ENCODE data around the gene NRXN3. TPM values are rescaled to one million over a fixed set of nuclear protein-coding genes. Genes with fewer than 3 reads are reported as not detected.

NRXN3 gene
- total RNA-seq, 1 experiment from 2014 or later: 1.1 TPM

DNA sequence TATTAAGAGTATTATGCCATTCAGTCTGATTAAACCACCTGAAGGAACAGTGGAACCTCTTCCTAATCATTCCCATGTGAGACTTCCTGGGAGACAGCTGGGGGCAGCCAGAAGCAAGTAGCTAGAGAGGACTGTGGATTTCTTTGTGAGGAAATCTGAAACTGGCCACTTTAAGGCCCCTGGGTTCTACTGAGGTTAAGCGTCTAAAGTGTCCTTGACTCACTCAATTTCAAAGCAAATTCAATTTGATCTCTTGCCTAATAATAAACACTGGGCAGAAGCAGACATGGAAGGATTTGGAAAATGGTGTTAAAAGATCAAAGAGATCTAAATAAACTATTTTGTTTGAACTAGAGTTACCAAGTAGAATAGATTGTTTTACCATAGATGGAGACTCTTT, 909.9 kb downstream of the NRXN3 start:
- no TSS peak for BruUV-seq (replicated peaks)
- no peaks in the 10 kb centered on the region for H3K27me3 ChIP-seq (ENCODE audit: low read length)
- no peak overlapping the region for H2AFZ ChIP-seq (ENCODE audit: low read length)
- ChIA-PET POLR2A (ENCODE audit: unreplicated experiment) (no interaction called here), CTCF (no interaction called here)
- H3F3A ChIP-seq (ENCODE audit: low read length, unreplicated experiment): no peaks in the 10 kb centered on the region
- no peaks in the 10 kb centered on the region for H4K20me1 ChIP-seq (ENCODE audit: low read length)
- no peaks in the 10 kb centered on the region for H3K4me1 ChIP-seq (ENCODE audit: insufficient read depth, low read length)
- DNase-seq (no peak), ATAC-seq (no peak)
- no peak overlapping the region for H3K4me2 ChIP-seq (ENCODE audit: low read length)
- no peaks in the 10 kb centered on the region for H3K36me3 ChIP-seq (ENCODE audit: low read depth, low read length)
- H3K79me2 ChIP-seq (ENCODE audit: low read length): no peaks in the 10 kb centered on the region
- TF ChIP-seq EZH2 (IDR thresholded peaks at IDR 0.05; ENCODE audit: low read length, unreplicated experiment) (no peak), EZH2phosphoT487 (IDR thresholded peaks at IDR 0.05; ENCODE audit: borderline replicate concordance, low read length) (no peak), CTCF (conservative IDR thresholded peaks at IDR 0.05; ENCODE audit: low read depth, low read length) (no peak)
- H3K9me3 ChIP-seq (ENCODE audit: low read length): no peaks in the 10 kb centered on the region
- intact Hi-C loops (cut with micrococcal nuclease): no loop called here
- no peaks in the 10 kb centered on the region for H3K9me2 ChIP-seq (replicated peaks; ENCODE audit: low read length)
- H3K4me3 ChIP-seq (ENCODE audit: low read length): no peak overlapping the region
- H3K27ac ChIP-seq (ENCODE audit: low read length): no peak overlapping the region
- H3K9ac ChIP-seq (ENCODE audit: low read length): no peak overlapping the region

DNA sequence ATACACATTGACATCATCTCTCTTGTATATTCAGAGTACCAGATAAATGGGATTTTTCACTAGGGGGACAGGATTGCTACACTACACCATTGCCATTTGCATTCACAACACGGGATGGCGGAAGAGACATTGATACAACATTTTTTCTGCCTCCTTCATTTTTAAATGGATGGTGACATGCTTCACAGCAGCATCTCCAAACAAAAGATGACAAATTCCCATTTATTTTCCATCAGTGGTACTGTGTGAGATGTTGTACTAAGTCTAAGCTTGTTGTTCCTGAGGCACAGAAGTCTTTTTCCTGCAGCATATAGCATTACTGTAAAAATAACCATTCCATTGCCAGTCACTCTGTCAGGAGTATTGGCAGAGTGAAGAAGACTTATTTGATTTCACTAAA, 912.7 kb downstream of the NRXN3 start:
- ATAC-seq: no peak
- Histone ChIP-seq H4K20me1 (ENCODE audit: low read length) (no peaks in the 10 kb centered on the region), H2AFZ (ENCODE audit: low read length) (no peak overlapping the region), H3K4me3 (ENCODE audit: low read length) (no peak overlapping the region), H3K4me1 (ENCODE audit: insufficient read depth, low read length) (no peaks in the 10 kb centered on the region), H3K9me3 (ENCODE audit: low read length) (no peaks in the 10 kb centered on the region), H3K9ac (ENCODE audit: low read length) (no peak overlapping the region), H3K36me3 (ENCODE audit: low read depth, low read length) (no peaks in the 10 kb centered on the region), H3F3A (ENCODE audit: low read length, unreplicated experiment) (no peaks in the 10 kb centered on the region), H3K4me2 (ENCODE audit: low read length) (no peak overlapping the region), H3K79me2 (ENCODE audit: low read length) (no peaks in the 10 kb centered on the region), H3K9me2 (replicated peaks; ENCODE audit: low read length) (no peaks in the 10 kb centered on the region), H3K27ac (ENCODE audit: low read length) (no peak overlapping the region), H3K27me3 (ENCODE audit: low read length) (no peaks in the 10 kb centered on the region)
- intact Hi-C loops (cut with micrococcal nuclease): no loop called here
- ChIA-PET POLR2A (ENCODE audit: unreplicated experiment) (no interaction called here), CTCF (no interaction called here)
- BruUV-seq (replicated peaks): no TSS peak
- DNase-seq: no peak
- no peak for TF ChIP-seq EZH2phosphoT487 (IDR thresholded peaks at IDR 0.05; ENCODE audit: borderline replicate concordance, low read length)
- TF ChIP-seq EZH2 (IDR thresholded peaks at IDR 0.05; ENCODE audit: low read length, unreplicated experiment): no peak
- TF ChIP-seq CTCF (conservative IDR thresholded peaks at IDR 0.05; ENCODE audit: low read depth, low read length): no peak

GRCh38 chr14:79083356-79083755, 913.2 kb downstream of the NRXN3 start:
- POLR2A ChIA-PET (ENCODE audit: unreplicated experiment): no interaction called here
- Histone ChIP-seq H3K4me1 (ENCODE audit: insufficient read depth, low read length) (no peaks in the 10 kb centered on the region), H3K27me3 (ENCODE audit: low read length) (no peaks in the 10 kb centered on the region), H3K9ac (ENCODE audit: low read length) (no peak overlapping the region), H3K9me3 (ENCODE audit: low read length) (no peaks in the 10 kb centered on the region), H3K79me2 (ENCODE audit: low read length) (no peaks in the 10 kb centered on the region), H3K4me2 (ENCODE audit: low read length) (no peak overlapping the region), H3K4me3 (ENCODE audit: low read length) (no peak overlapping the region), H3F3A (ENCODE audit: low read length, unreplicated experiment) (no peaks in the 10 kb centered on the region), H2AFZ (ENCODE audit: low read length) (no peak overlapping the region), H3K36me3 (ENCODE audit: low read depth, low read length) (no peaks in the 10 kb centered on the region), H3K9me2 (replicated peaks; ENCODE audit: low read length) (no peaks in the 10 kb centered on the region), H4K20me1 (ENCODE audit: low read length) (no peaks in the 10 kb centered on the region), H3K27ac (ENCODE audit: low read length) (no peak overlapping the region)
- DNase-seq: no peak
- TF ChIP-seq EZH2 (IDR thresholded peaks at IDR 0.05; ENCODE audit: low read length, unreplicated experiment): no peak
- TF ChIP-seq CTCF (conservative IDR thresholded peaks at IDR 0.05; ENCODE audit: low read depth, low read length): no peak
- TF ChIP-seq EZH2phosphoT487 (IDR thresholded peaks at IDR 0.05; ENCODE audit: borderline replicate concordance, low read length): no peak
- CTCF ChIA-PET: no interaction called here
- intact Hi-C loops (cut with micrococcal nuclease): no loop called here
- no TSS peak for BruUV-seq (replicated peaks)
- no peak for ATAC-seq
